ACHN (cell line): ENCODE results near the gene OR7A5.
"Not testable (repeated sequence)": the region's sequence is repeated elsewhere in the genome, so short reads cannot be mapped to it uniquely, and the experiment has no call there.

Experiments used
- DNase-seq: peaks from one replicate; pipeline ENCODE4 v3.0.0-alpha.2; 2015
- in situ Hi-C: cut with HindIII; loops from 2 replicates; pipeline ENCODE4 v1.10.0; 2017; ENCODE audit warnings: low sequenced_read_pairs, low pct_ligation_motif_present, low pct_unique_long_range_greater_than_20kb

The OR7A5 gene

DNA sequence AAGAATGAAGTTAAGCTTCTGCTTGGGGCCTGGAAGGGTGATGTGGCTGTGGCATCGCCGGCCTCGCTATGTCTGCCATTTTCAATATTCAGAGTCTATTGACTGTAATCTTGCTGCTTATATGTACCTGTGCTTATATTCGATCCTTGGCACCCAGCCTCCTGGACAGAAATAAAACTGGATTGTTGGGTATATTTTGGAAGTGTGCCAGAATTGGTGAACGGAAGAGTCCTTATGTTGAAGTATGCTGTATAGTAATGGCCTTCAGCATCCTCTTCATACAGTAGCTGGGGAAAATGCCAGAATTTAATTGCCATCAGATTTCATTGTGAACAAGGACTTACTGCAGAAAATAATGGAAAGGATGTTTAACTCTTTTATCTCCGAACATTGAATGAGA lies 42.7 kb downstream of the OR7A5 start:
- DNase-seq, in situ Hi-C loops: not testable (repeated sequence)

DNA sequence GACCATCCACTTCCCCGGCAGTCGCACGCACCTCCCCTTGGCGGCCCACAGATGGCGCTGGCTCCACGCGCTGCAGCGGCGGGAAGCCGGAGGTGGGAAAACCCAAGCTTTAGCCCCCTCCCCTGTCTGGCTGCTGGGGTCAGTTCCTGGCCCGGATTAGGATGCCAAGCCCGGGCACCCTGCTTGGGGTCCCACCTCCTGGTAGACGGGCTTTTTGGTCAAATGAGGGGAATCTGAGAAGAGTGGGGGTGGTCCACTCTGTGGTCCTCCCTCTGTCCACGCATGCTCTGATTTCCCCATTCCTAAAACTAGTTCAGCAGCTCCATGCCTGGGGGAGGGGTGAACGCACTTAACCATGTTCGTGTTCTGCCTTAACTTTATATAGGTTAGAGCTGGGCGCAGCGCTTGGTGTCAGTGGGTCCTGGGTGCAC lies 48.5 kb downstream of the OR7A5 start:
- in situ Hi-C loops, result no loop called here
- no peak for DNase-seq

DNA sequence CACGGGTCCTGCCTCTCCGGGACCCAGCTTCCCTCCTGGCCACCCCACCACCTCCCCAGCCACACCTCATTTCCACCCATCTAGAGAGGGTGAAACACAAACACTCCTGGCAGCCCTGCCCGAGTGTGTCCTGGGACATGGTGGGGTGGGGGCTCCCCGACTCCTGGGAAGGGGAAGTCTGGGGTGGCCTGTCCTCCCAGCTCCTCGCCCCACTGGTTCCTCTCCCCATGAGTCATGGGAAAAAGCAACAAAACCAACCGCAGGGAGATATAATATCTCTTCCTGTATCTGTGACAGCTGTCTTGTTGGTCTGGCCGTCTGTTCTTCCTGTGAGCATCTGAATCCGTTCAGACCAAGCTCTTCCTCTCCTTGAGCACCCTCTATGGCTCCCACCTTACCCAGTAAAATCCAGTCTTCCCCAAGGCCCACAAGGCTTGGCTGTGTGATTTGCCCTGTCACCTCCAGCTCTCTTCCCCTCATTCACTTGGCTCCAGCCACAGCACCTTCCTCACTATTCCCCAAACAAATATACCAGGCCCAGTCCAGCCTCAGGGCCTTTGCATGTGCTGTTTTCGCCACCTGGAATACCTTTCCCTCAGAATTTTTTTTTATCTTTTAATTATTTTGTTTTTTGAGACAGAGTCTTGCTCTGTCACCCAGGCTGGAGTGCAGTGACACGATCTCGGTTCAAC lies 49.7 kb downstream of the OR7A5 start:
- in situ Hi-C loops, DNase-seq: not testable (repeated sequence)

DNA sequence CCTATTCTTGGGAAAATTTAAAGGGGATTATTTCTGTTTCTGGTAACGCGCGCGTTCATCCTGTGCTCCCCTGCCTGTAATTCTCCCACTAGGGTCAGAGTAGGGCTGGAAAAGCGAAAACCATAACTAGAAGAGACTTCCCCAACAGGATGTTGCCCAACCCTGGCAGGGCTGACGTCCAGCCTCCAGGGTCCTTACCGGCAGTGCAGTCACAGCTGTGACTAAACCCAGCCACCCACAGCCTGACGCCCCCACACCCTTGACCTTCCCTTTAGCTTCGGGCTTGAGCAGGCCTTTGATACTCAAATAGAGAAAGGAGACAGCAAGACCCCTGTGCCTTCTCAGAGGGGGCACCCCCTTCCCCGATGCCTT lies 50.3 kb downstream of the OR7A5 start:
- DNase-seq, in situ Hi-C loops: not testable (repeated sequence)

DNA sequence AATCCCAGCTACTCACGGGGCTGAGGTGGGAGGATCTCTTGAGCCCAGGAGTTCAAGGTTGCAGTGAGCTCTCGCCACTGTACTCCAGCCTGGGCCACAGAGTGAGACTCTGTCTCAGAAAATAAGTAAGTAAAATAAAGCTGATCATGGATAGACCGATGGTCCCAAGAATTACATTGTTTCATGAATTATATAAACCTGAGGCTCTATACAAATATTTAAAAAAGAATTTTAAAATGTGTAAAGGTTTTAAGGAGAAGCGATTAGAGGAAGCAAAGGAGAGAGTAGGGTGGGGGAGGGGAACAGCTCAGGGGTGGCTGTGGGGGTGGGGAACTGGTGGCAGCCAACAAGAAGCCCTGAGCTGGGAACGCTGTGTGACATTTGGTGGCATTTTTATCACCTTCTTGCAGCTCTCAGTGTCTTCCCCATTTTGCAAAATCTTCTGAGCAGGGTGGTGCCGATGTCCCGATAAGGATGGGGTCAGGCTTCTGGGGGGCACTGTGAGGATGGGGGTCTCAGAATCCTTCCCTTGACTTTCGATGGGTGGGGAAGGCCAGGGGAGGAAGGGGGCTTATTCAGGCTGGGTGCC lies 51.5 kb downstream of the OR7A5 start:
- DNase-seq, in situ Hi-C loops: not testable (repeated sequence)

DNA sequence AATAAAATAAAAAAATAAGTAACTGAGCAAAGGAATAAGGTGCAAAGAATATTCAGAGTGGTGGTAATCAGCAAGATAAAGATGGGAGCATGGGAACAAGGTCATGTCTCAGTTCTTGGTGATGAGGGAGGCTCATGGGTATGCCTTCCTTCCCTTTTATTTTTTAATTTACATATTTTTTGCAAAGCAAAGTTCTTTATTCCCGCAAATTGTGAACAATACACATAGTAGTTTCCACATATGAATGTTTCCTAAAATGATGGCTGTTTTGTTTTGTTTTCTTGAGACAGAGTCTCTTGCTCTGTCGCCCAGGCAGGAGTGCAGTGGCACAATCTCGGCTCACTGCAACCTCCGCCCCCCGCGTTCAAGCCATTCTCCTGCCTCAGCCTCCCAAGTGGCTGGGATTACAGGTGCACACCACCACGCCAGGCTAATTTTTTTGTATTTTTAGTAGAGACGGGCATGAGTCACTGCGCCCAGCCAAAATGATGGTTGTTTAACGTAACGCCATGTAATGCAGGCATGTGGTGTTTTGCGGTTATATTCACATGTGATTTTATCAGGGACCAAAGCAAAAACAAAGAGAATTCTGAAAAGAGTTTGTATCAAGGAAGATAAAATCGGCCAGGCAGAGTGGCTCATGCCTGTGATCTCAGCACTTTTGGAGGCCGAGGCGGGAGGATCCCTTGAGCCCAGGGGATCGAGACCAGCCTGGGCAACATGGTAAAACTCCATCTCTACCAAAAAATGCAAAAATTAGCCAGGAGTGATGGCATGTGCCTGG lies 52.2 kb downstream of the OR7A5 start:
- in situ Hi-C loops, result no loop called here

DNA sequence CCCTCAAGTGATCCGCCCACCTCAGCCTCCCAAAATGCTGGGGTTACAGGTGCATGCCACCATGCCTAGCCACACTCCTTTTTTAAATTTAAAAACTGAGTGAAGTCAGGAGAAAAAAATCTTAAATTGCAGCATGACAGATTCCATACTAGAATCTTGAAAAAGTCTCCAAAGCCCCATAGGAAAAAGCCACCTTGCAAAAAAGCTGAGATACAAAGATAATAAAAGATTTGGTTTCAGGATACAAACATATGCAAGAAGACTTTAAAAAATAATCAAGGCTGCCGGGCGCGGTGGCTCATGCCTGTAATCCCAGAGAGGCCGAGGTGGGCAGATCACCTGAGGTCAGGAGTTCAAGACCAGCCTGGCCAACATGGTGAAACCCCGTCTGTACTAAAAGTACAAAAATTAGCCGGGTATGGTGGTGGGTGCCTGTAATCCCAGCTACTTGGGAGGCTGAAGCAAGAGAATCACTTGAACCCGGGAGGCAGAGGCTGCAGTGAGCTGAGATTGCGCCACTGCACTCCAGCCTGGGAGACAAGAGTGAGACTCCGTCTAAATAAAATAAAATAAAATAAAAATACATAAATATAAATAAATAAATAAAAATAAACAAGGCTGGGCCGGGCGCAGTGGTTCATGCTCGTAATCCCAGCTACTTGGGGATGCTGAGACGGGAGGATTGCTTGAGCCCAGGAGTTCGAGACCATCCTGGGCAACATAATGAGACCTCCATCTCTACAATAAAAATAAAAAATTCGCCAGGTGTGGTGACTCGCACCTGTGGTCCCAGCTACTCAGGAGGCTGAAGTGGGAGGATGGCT lies 53.1 kb downstream of the OR7A5 start:
- DNase-seq, in situ Hi-C loops: not testable (repeated sequence)

More for the DNA sequence above, 52.2 kb downstream of the OR7A5 start:
- no peak for DNase-seq

DNA sequence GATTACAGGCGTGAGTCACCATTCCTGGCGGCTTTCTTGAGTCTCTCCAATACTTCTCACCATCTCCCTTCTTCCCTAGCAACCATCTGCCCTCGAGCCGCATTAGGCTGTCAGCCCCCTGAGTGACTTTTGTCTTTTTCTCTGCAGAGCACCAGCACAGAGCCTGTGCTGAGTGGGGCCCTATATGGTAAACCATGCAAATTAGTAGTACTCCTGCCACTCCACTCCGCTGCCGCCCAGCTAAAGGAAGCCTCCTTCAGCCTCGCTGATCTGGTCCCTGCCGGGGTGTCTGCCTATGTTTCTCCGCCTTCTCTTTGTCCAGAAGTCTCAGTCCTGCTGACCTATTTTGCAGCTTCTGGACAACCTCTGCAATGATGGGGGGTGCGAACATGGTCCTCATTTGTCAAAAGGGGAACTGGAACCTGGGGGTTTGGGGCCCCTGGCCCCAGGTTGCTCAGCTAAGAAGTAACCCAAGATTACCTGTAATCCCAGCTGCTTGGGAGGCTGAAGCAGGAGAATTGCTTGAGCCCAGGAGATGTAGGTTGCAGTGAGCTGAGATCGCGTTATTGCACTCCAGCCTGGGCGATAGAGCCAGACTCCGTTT lies 54.3 kb downstream of the OR7A5 start:
- in situ Hi-C loops, DNase-seq: not testable (repeated sequence)

DNA sequence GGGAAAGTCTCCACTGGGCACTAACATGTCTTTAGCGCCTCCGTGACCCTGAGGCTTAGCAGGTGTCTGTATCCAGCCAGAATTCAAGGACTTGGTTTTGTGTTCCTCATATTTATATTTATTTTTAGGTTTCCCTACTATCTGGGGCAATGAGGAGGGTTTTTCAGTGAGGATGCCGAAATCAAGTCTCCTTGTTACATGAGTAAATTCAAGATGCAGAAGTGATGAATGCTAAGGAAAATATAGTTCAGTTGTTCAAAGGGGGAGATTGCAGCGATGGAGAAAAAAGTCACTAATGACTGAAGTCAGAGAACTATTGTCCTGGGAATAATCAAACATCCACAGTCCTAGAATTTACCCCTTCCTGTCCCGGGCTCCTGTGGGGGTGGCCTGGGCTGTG lies 55.8 kb downstream of the OR7A5 start:
- in situ Hi-C loops, result no loop called here
- no peak for DNase-seq

DNA sequence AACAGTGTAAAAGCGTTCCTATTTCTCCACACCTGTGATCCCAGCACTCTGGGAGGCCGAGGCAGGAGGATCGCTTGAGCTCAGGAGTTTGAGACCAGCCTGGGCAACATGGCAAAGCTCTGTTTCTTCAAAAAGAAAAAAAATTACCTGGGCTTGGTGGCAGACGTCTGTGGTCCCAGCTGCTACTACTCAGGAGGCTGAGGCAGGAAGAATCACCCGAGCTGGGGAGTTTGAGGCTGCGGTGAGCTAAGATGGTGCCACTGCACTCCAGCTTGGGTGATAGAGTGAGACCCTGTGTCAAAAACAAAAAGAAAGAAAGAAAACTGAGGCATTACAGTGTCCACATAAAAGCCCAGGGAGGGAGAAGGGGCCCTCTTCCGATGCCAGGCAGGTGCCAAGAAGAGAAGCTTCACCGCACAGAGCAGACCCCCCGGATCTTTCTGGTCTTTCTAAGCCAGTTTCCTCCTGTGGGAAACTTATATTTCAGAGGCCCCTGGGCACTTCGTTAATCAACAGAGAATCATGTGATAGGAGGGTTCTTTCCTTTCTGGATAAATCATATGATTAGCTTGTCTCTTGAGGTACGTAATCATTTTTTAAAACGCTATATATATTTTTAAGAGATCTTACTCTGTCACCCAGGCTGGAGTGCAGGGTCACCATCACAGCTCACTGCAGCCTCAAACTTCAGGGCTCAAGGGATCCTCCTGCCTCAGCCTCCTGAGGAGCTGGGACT lies 56.7 kb downstream of the OR7A5 start, which contains the start of gene ADGRE2:
TSS of gene ADGRE2 (minus strand) at position 451 of the 736 bp plus-strand sequence. CDS start 1,804 bp downstream, outside the sequence.
- DNase-seq, in situ Hi-C loops: not testable (repeated sequence)

DNA sequence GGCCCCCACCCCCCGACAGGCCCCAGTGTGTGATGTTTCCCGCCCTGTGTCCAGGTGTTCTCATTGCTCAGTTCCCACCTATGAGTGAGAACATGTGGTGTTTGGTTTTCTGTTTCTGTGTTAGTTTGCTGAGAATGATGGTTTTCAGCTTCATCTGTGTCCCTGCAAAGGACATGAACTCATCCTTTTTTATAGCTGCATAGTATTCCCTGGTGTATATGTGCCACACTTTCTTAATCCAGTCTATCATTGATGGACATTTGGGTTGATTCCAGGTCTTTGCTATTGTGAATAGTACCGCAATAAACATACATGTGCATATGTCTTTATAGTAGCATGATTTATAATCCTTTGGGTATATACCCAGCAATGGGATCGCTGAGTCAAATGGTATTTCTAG lies 57.3 kb downstream of the OR7A5 start:
- DNase-seq, in situ Hi-C loops: not testable (repeated sequence)
